Hepatocyte (in vitro differentiated cells): Measurements from ENCODE around the gene HNRNPK. TPM values are rescaled to one million over a fixed set of nuclear protein-coding genes. Genes with fewer than 3 reads are reported as not detected.
"Not testable (repeated sequence)": the region's sequence is repeated elsewhere in the genome, so short reads cannot be mapped to it uniquely, and the experiment has no call there.

Experiments used
- DNase-seq: peaks from one replicate; pipeline ENCODE4 v3.0.0-alpha.2; 2016; ENCODE audit warnings: low spot score
- H2AFZ ChIP-seq: fragments of 200-600 bp; sonication (generic); 2 replicates; pipeline ENCODE4 v1.6.0; 2016; ENCODE audit warnings: antibody characterized with exemption, mild to moderate bottlenecking
- H3K27ac ChIP-seq: fragments of 200-600 bp; sonication (generic); 2 replicates; pipeline ENCODE4 v1.5.1; 2016; ENCODE audit warnings: mild to moderate bottlenecking
- H3K27me3 ChIP-seq: fragments of 200-600 bp; sonication (generic); 2 replicates; pipeline ENCODE4 v1.6.1; 2016
- H3K36me3 ChIP-seq: fragments of 200-600 bp; sonication (generic); replicated peaks from 2 replicates; pipeline ENCODE4 v1.5.1; 2016; ENCODE audit warnings: low read depth; ENCODE audit not compliant: insufficient read depth
- H3K4me1 ChIP-seq: fragments of 200-600 bp; sonication (generic); 2 replicates; pipeline ENCODE4 v1.5.1; 2016; ENCODE audit warnings: mild to moderate bottlenecking, moderate library complexity; ENCODE audit not compliant: insufficient read depth
- H3K4me2 ChIP-seq: fragments of 200-600 bp; sonication (generic); 2 replicates; pipeline ENCODE4 v1.6.0; 2016
- H3K4me3 ChIP-seq: fragments of 200-600 bp; sonication (generic); 2 replicates; pipeline ENCODE4 v1.5.1; 2016; ENCODE audit warnings: mild to moderate bottlenecking
- H3K79me2 ChIP-seq: fragments of 200-600 bp; sonication (generic); 2 replicates; pipeline ENCODE4 v1.6.0; 2017; ENCODE audit warnings: mild to moderate bottlenecking
- H3K9me2 ChIP-seq: fragments of 200-600 bp; sonication (generic); replicated peaks from 2 replicates; pipeline ENCODE4 v1.6.0; 2017; ENCODE audit warnings: mild to moderate bottlenecking; ENCODE audit not compliant: insufficient read depth
- H3K9me3 ChIP-seq: fragments of 200-600 bp; sonication (generic); 2 replicates; pipeline ENCODE4 v1.5.1; 2016; ENCODE audit warnings: low read depth, mild to moderate bottlenecking
- H4K20me1 ChIP-seq: fragments of 200-600 bp; sonication (generic); 2 replicates; pipeline ENCODE4 v1.6.0; 2016; ENCODE audit warnings: mild to moderate bottlenecking; ENCODE audit not compliant: insufficient read depth, poor library complexity, severe bottlenecking
- EZH2 ChIP-seq: fragments of 200-600 bp; sonication (generic); IDR thresholded peaks from 2 replicates; pipeline ENCODE4 v1.6.1; 2016; ENCODE audit warnings: antibody characterized with exemption, mild to moderate bottlenecking, borderline replicate concordance
- EZH2phosphoT487 ChIP-seq: fragments of 200-600 bp; sonication (generic); IDR thresholded peaks from one replicate; pipeline ENCODE4 v1.6.1; 2018; ENCODE audit warnings: antibody characterized with exemption, mild to moderate bottlenecking, low read depth, moderate library complexity; ENCODE audit not compliant: unreplicated experiment, severe bottlenecking
- WGBS: methylation state at CpG from one replicate; pipeline ENCODE4 v1.1.6; 2016; ENCODE audit warnings: low lambda C conversion rate; ENCODE audit errors: missing lambda C conversion rate; 5-methylcytosine and 5-hydroxymethylcytosine counted together
- polyA plus RNA-seq: library from polyadenylated mRNA; unstranded; fragments of >200 nt; fragmentation: Nextera tagmentation; extraction: Ambion mirVana; gene quantifications from 2 replicates; pipeline ENCODE4 v1.2.1, GENCODE V29; 2016
- total RNA-seq: library from RNA; depleted of rRNA; stranded (reverse); fragments of >200 nt; gene quantifications from 2 replicates; pipeline ENCODE4 v1.2.3, GENCODE V29; 2014
- TF ChIP-seq, protein P1 (sequence below): fragments of 200-600 bp; sonication (generic); IDR thresholded peaks from 2 replicates; pipeline ENCODE4 v1.5.1; 2016; ENCODE audit warnings: antibody characterized with exemption, mild to moderate bottlenecking; ENCODE audit not compliant: poor library complexity

Gene HNRNPK
- total and polyA plus RNA-seq, 2 experiments from 2014 or later = 458 to 579 TPM

DNA sequence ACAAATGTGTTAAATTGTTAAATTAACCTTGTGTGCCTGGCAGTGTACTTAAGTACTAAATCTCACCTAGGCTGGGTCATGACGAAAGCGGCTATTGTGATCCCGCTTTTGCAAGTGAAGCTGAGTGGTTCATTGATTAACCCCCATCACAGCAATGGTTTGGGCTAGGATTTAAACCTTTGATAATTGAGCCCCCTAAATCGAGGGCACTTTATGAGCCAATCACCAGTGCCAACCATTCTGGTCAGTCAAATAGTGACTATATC lies 22.8 kb downstream of the HNRNPK start:
- H3K27me3 ChIP-seq = no peaks in the 10 kb centered on the region
- no peak overlapping the region for H2AFZ ChIP-seq
- TF ChIP-seq EZH2 = no peak
- no peak for TF ChIP-seq EZH2phosphoT487
- TF ChIP-seq, protein P1, sequence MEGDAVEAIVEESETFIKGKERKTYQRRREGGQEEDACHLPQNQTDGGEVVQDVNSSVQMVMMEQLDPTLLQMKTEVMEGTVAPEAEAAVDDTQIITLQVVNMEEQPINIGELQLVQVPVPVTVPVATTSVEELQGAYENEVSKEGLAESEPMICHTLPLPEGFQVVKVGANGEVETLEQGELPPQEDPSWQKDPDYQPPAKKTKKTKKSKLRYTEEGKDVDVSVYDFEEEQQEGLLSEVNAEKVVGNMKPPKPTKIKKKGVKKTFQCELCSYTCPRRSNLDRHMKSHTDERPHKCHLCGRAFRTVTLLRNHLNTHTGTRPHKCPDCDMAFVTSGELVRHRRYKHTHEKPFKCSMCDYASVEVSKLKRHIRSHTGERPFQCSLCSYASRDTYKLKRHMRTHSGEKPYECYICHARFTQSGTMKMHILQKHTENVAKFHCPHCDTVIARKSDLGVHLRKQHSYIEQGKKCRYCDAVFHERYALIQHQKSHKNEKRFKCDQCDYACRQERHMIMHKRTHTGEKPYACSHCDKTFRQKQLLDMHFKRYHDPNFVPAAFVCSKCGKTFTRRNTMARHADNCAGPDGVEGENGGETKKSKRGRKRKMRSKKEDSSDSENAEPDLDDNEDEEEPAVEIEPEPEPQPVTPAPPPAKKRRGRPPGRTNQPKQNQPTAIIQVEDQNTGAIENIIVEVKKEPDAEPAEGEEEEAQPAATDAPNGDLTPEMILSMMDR = no peak
- H4K20me1 ChIP-seq = no peaks in the 10 kb centered on the region
- no peaks in the 10 kb centered on the region for H3K4me1 ChIP-seq
- no peak overlapping the region for H3K4me3 ChIP-seq
- no peaks in the 10 kb centered on the region for H3K9me3 ChIP-seq
- no peaks in the 10 kb centered on the region for H3K36me3 ChIP-seq
- H3K9me2 ChIP-seq = no peaks in the 10 kb centered on the region
- no peaks in the 10 kb centered on the region for H3K79me2 ChIP-seq
- 88% methylated on average over 4 of the region's 4 CpGs for WGBS
- no peak overlapping the region for H3K4me2 ChIP-seq
- no peak for DNase-seq
- H3K27ac ChIP-seq = no peak overlapping the region

DNA sequence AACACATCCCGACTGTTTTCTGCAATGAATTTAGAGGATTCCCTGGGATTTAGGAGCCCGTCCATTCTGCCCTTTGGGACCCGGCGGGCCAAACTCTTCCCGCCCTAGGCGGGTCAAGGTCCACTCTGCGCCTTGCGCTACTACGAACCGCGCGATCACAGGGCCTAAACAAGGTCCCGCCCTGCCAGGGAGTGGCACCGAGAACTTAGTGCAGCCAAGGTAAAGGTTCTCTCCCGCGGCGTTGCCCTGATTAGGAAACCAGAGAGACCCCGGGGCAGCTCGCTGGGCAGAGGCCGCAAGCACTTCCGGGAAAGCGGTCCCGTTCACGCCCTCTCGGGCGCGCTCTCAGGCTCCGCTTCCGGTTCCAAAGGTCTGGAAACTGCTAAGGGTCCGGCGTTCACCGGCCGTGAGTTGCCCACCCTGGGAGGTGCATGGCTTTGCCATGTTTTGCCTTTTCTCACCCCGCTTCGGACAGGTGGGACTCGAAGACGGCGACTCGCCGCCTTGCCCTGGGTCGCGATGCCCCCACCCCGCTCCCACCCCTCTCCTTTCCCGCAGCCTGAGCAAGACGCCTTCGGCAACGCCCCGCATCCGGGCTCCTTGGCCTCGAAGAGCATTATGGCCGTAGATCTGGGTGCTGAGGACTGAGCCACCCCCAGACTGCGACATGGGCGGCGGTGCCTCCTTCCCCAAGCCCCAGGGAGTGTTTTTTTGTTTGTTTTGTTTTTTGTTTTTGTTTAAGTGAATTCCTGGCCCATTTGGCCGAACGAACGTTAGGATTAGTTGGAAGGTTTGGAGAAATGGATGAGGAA lies 23.4 kb downstream of the HNRNPK start:
- H2AFZ ChIP-seq = no peak overlapping the region
- no peaks in the 10 kb centered on the region for H3K79me2 ChIP-seq
- DNase-seq = no peak
- no peaks in the 10 kb centered on the region for H4K20me1 ChIP-seq
- no peak overlapping the region for H3K27ac ChIP-seq
- no peak overlapping the region for H3K4me3 ChIP-seq
- H3K9me3 ChIP-seq = no peaks in the 10 kb centered on the region
- H3K9me2 ChIP-seq = no peaks in the 10 kb centered on the region
- TF ChIP-seq EZH2phosphoT487 (no peak), EZH2 (no peak)
- TF ChIP-seq, protein P1 = no peak
- no peak overlapping the region for H3K4me2 ChIP-seq
- no peaks in the 10 kb centered on the region for H3K27me3 ChIP-seq
- 94% methylated on average over 53 of the region's 57 CpGs for WGBS
- no peaks in the 10 kb centered on the region for H3K36me3 ChIP-seq
- H3K4me1 ChIP-seq = no peaks in the 10 kb centered on the region

DNA sequence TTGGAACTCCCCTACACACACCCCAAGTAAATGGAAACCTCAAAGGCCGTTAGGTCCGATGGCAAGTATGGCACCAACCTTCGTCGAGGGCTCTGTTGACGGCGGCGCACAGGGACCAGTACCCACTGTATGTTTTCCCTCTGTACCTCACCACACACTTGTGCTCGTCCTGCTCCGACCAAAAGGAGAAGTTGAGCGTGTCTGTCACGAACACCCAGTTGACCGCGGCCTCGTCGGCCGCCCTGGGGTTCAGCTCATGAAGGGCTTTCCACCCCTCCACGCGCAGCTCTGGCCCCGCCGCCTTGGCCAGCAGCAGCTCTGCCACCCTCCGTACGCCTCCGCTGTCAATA lies 24.0 kb downstream of the HNRNPK start:
- H3K27me3 ChIP-seq = no peaks in the 10 kb centered on the region
- no peaks in the 10 kb centered on the region for H3K79me2 ChIP-seq
- H3K36me3 ChIP-seq = no peaks in the 10 kb centered on the region
- DNase-seq = no peak
- no peak for TF ChIP-seq EZH2
- TF ChIP-seq EZH2phosphoT487 = no peak
- TF ChIP-seq, protein P1 = no peak
- no peaks in the 10 kb centered on the region for H3K9me3 ChIP-seq
- H3K4me1 ChIP-seq = no peaks in the 10 kb centered on the region
- no peaks in the 10 kb centered on the region for H4K20me1 ChIP-seq
- no peaks in the 10 kb centered on the region for H3K9me2 ChIP-seq
- no peak overlapping the region for H3K4me3 ChIP-seq
- 95% methylated on average over 23 of the region's 23 CpGs for WGBS
- no peak overlapping the region for H3K4me2 ChIP-seq
- H3K27ac ChIP-seq = no peak overlapping the region
- H2AFZ ChIP-seq = no peak overlapping the region

DNA sequence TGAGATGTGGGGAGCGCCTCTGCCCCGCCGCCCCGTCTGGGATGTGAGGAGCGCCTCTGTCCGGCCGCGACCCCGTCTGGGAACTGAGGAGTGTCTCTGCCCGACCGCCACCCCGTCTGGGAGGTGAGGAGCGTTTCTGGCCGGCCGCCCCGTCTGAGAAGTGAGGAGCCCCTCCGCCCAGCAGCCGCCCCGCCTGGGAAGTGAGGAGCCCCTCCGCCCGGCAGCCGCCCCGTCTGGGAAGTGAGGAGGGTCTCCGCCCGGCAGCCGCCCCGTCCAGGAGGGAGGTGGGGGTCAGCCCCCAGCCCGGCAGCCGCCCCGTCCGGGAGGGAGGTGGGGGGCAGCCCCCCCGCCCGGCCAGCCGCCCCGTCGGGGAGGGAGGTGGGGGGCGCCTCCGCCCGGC lies 31.9 kb downstream of the HNRNPK start:
- H2AFZ ChIP-seq, H3K27me3 ChIP-seq, H3K79me2 ChIP-seq, H3K4me2 ChIP-seq, H4K20me1 ChIP-seq, H3K4me1 ChIP-seq, H3K4me3 ChIP-seq, H3K36me3 ChIP-seq, H3K27ac ChIP-seq, H3K9me3 ChIP-seq, DNase-seq, H3K9me2 ChIP-seq: not testable (repeated sequence)
- no CpG with 5 or more reads among the region's 39 CpGs for WGBS
